OCI-LY1 (cell line): ENCODE data around the gene NAA10.

Source experiments
- H2AFZ ChIP-seq: fragments of 200-600 bp; sonication (generic), shearing (Covaris generic); 2 replicates; pipeline ENCODE4 v1.6.0; 2014; ENCODE audit warnings: antibody characterized with exemption, mild to moderate bottlenecking, low read length
- H3F3A ChIP-seq: fragments of 200-600 bp; sonication (generic), shearing (Covaris generic); 2 replicates; pipeline ENCODE4 v1.6.0; 2014; ENCODE audit warnings: mild to moderate bottlenecking, antibody characterized with exemption, low read length, moderate library complexity; ENCODE audit not compliant: insufficient read depth
- H3K27ac ChIP-seq: fragments of 200-600 bp; sonication (generic); 2 replicates; pipeline ENCODE4 v1.5.1; 2014; ENCODE audit warnings: low read length, mixed run types, mild to moderate bottlenecking, low read depth; ENCODE audit not compliant: poor library complexity, severe bottlenecking
- H3K27me3 ChIP-seq: fragments of 200-600 bp; sonication (generic); 2 replicates; pipeline ENCODE4 v1.6.0; 2014; ENCODE audit warnings: antibody characterized with exemption, mild to moderate bottlenecking, low read length, moderate library complexity; ENCODE audit not compliant: insufficient read depth
- H3K36me3 ChIP-seq: fragments of 200-600 bp; sonication (generic); 2 replicates; pipeline ENCODE4 v1.6.1; 2014; ENCODE audit warnings: mild to moderate bottlenecking, antibody characterized with exemption, low read length, moderate library complexity, mixed read lengths; ENCODE audit not compliant: insufficient read depth
- H3K4me1 ChIP-seq: fragments of 200-600 bp; sonication (generic); 2 replicates; pipeline ENCODE4 v1.5.1; 2014; ENCODE audit warnings: mild to moderate bottlenecking, low read length, moderate library complexity; ENCODE audit not compliant: insufficient read depth, severe bottlenecking
- H3K4me2 ChIP-seq: fragments of 200-600 bp; sonication (generic), shearing (Covaris generic); 2 replicates; pipeline ENCODE4 v1.6.1; 2014; ENCODE audit warnings: low read length
- H3K4me3 ChIP-seq: fragments of 200-600 bp; sonication (generic); 2 replicates; pipeline ENCODE4 v1.5.1; 2014; ENCODE audit warnings: low read length, low read depth, mild to moderate bottlenecking, mixed read lengths; ENCODE audit not compliant: poor library complexity, severe bottlenecking
- H3K79me2 ChIP-seq: fragments of 200-600 bp; shearing (Covaris generic); 2 replicates; pipeline ENCODE4 v1.6.1; 2016; ENCODE audit warnings: mixed run types, low read length, mixed read lengths; ENCODE audit not compliant: insufficient read depth
- H3K9ac ChIP-seq: fragments of 200-600 bp; sonication (generic), shearing (Covaris generic); 2 replicates; pipeline ENCODE4 v1.6.1; 2014; ENCODE audit warnings: mild to moderate bottlenecking, low read length, mixed read lengths
- H3K9me2 ChIP-seq: fragments of 200-600 bp; sonication (generic), shearing (Covaris generic); 2 replicates; pipeline ENCODE4 v1.6.1; 2014; ENCODE audit warnings: low read depth, mild to moderate bottlenecking, low read length, mixed read lengths
- H3K9me3 ChIP-seq: fragments of 200-600 bp; shearing (Covaris generic); 2 replicates; pipeline ENCODE4 v1.6.1; 2014; ENCODE audit warnings: low read length, mixed read lengths
- H4K20me1 ChIP-seq: fragments of 200-600 bp; sonication (generic), shearing (Covaris generic); 2 replicates; pipeline ENCODE4 v1.6.0; 2016; ENCODE audit warnings: mild to moderate bottlenecking, low read length; ENCODE audit not compliant: insufficient read depth
- CTCF ChIP-seq: fragments of 200-600 bp; sonication (generic), shearing (Covaris generic); IDR thresholded peaks from 2 replicates; pipeline ENCODE4 v1.5.1; 2017; ENCODE audit warnings: mild to moderate bottlenecking, antibody characterized with exemption, low read length, moderate library complexity, mixed read lengths
- EZH2 ChIP-seq: fragments of 200-600 bp; sonication (generic), shearing (Covaris generic); IDR thresholded peaks from 2 replicates; pipeline ENCODE4 v1.8.0; 2017; ENCODE audit warnings: borderline replicate concordance, mixed run types, mild to moderate bottlenecking, antibody characterized with exemption, low read length, moderate library complexity, mixed read lengths

The NAA10 gene

GRCh38 chrX:153924149-153924861, 10.5 kb downstream of the NAA10 start:
- peaks cover 25% of the 10 kb centered on the region for H3K36me3 ChIP-seq
- no peaks in the 10 kb centered on the region for H3K79me2 ChIP-seq
- TF ChIP-seq EZH2 (no peak), CTCF (no peak)
- H3K9ac ChIP-seq: peak overlapping the region; percentile 80
- no peaks in the 10 kb centered on the region for H4K20me1 ChIP-seq
- H3K4me2 ChIP-seq: peak overlapping the region; percentile 95
- no peaks in the 10 kb centered on the region for H3K9me2 ChIP-seq
- no peaks in the 10 kb centered on the region for H3K9me3 ChIP-seq
- peak overlapping the region; percentile 100 for H3K27ac ChIP-seq
- H3F3A ChIP-seq: no peaks in the 10 kb centered on the region
- H3K27me3 ChIP-seq: no peaks in the 10 kb centered on the region
- no peak overlapping the region for H2AFZ ChIP-seq
- H3K4me1 ChIP-seq: peaks cover 52% of the 10 kb centered on the region
- peak overlapping the region; percentile 95 for H3K4me3 ChIP-seq

GRCh38 chrX:153922932-153923857, 11.6 kb downstream of the NAA10 start:
- no peaks in the 10 kb centered on the region for H3K9me3 ChIP-seq
- no peaks in the 10 kb centered on the region for H3K79me2 ChIP-seq
- H3K36me3 ChIP-seq: peaks cover 30% of the 10 kb centered on the region
- H3K4me1 ChIP-seq: peaks cover 45% of the 10 kb centered on the region
- H3K4me3 ChIP-seq: peak overlapping the region; percentile 95
- no peaks in the 10 kb centered on the region for H3F3A ChIP-seq
- no peaks in the 10 kb centered on the region for H3K27me3 ChIP-seq
- H4K20me1 ChIP-seq: no peaks in the 10 kb centered on the region
- H3K27ac ChIP-seq: peak overlapping the region; percentile 100
- TF ChIP-seq CTCF: peak; percentile 36
- no peak for TF ChIP-seq EZH2
- H3K9me2 ChIP-seq: no peaks in the 10 kb centered on the region
- no peak overlapping the region; the same call in 1 of the 2 replicates for H3K9ac ChIP-seq
- H2AFZ ChIP-seq: no peak overlapping the region
- peak overlapping the region; percentile 6; the same call in 1 of the 2 replicates for H3K4me2 ChIP-seq

DNA sequence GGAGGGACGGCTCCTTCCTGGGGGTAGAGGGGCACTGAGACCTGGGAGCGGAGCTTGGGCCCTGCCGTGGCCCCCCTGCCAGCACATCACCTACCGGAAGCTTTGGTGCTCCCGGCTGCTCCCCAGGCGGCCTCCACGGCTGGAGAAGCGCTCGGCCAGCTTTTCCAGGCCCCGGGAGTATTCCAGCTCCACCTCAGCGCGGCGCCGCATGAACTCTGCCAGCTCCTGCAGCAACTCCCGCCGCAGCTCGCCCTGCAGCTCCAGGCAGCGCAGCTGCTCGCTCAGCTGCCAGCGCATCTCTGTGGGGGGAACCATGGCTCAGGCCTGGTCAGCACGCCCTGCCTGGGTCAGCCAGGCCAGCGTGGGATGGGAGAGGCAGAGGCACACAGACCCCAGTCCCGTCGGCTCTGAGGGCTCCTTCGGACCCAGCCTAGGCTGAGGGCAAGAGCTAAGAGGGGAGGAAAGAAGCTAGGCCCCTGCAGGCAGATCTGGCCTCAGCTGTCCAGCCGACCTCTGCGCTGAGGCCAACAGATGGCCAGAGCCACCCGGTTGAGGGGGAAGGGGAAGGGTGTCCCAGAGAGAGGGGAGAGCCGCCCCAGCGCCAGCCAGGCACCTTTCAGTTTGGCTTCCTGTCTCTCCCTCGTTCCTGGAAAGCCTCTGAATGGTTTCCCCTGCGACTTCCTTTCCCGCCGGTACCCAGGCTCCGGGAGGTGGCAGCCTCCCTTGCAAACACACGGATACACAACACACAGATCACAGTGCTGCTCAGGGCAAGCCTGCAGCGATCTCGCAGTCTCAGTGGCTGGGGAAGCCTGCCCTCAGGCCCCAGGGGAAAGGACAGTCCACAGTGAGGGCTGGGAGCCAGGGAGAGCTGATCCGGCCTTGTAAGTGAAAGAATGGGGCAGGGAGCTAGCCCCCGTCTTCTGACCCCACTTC, 13.1 kb downstream of the NAA10 start:
- Histone ChIP-seq H3K27me3 (no peaks in the 10 kb centered on the region), H3K27ac (no peak overlapping the region), H2AFZ (no peak overlapping the region), H3K9me2 (no peaks in the 10 kb centered on the region), H3K4me1 (peaks cover 36% of the 10 kb centered on the region), H3K79me2 (no peaks in the 10 kb centered on the region), H3K9ac (no peak overlapping the region), H3K36me3 (peaks cover 37% of the 10 kb centered on the region), H3F3A (no peaks in the 10 kb centered on the region), H3K4me2 (no peak overlapping the region), H4K20me1 (no peaks in the 10 kb centered on the region), H3K9me3 (no peaks in the 10 kb centered on the region), H3K4me3 (no peak overlapping the region)
- TF ChIP-seq CTCF (no peak), EZH2 (no peak)
